HEK293 (cell line): ENCODE data around the gene MLEC.
A peak's percentile ranks its signal among the peaks of the same experiment; 100 is the strongest.
"Not testable (repeated sequence)": the region's sequence is repeated elsewhere in the genome, so short reads cannot be mapped to it uniquely, and the experiment has no call there.

ENCODE experiments used
- CTCF ChIA-PET: fragments of 350-600 bp; formaldehyde crosslinking; extraction: SDS; loops from one replicate; lab custom pipeline; 2021; ENCODE audit warnings: antibody characterized with exemption; lab: Yijun Ruan, JAX
- POLR2A ChIA-PET: fragments of 300-600 bp; formaldehyde crosslinking; extraction: SDS; loops from one replicate; lab custom pipeline; 2020; ENCODE audit warnings: antibody characterized with exemption, inconsistent platforms; lab: Yijun Ruan, JAX
- H3K27ac ChIP-seq: fragments of 200-500 bp; sonication (Bioruptor generic); 2 replicates; pipeline ENCODE4 v1.5.1; 2014; ENCODE audit warnings: low read depth, low read length, control low read depth, inconsistent platforms; ENCODE audit errors: extremely low read depth
- H3K36me3 ChIP-seq, 2 experiments: fragments of 200-500 bp in 1 of 2; sonication (Bioruptor generic) in 1 of 2; 1 replicate in 1 of 2; 2 replicates in 1 of 2; pipeline ENCODE4 v1.5.1; 2014 to 2017; ENCODE audit warnings: inconsistent platforms in 2 of 2, low read length in 2 of 2; ENCODE audit not compliant: control insufficient read depth in 2 of 2, insufficient read depth in 1 of 2
- H3K4me1 ChIP-seq: fragments of 200-500 bp; sonication (Bioruptor generic); 2 replicates; pipeline ENCODE4 v1.5.1; 2014; ENCODE audit warnings: mild to moderate bottlenecking, low read length, inconsistent platforms; ENCODE audit not compliant: control insufficient read depth, insufficient read depth
- H3K4me3 ChIP-seq: 2 replicates; pipeline ENCODE4 v1.5.1; 2011; ENCODE audit warnings: low read depth, mild to moderate bottlenecking, control low read depth, low read length, moderate library complexity
- H3K9me3 ChIP-seq: fragments of 200-500 bp; sonication (Bioruptor generic); 2 replicates; pipeline ENCODE4 v1.5.1; 2014; ENCODE audit warnings: low read depth, low read length, inconsistent platforms; ENCODE audit not compliant: control insufficient read depth, insufficient read depth
- EGR2 ChIP-seq: fragments of 450-650 bp; formaldehyde crosslinking; IDR thresholded peaks from 2 replicates; pipeline ENCODE4 v1.5.1; 2016; ENCODE audit warnings: low read depth, missing biosample characterization, missing genetic modification characterization
- FEZF1 ChIP-seq: fragments of 450-650 bp; formaldehyde crosslinking; IDR thresholded peaks from 2 replicates; pipeline ENCODE4 v1.5.1; 2016; ENCODE audit warnings: missing biosample characterization, missing genetic modification characterization
- KLF1 ChIP-seq: fragments of 450-650 bp; formaldehyde crosslinking; IDR thresholded peaks from 2 replicates; pipeline ENCODE4 v1.5.1; 2016; ENCODE audit warnings: missing biosample characterization, missing genetic modification characterization
- SCRT1 ChIP-seq: fragments of 450-650 bp; formaldehyde crosslinking; IDR thresholded peaks from 2 replicates; pipeline ENCODE4 v1.5.1; 2016; ENCODE audit warnings: missing biosample characterization, missing genetic modification characterization, borderline replicate concordance
- ZBTB1 ChIP-seq: fragments of 450-650 bp; formaldehyde crosslinking; IDR thresholded peaks from 2 replicates; pipeline ENCODE4 v1.5.1; 2016; ENCODE audit warnings: missing biosample characterization, missing genetic modification characterization
- ZFHX2 ChIP-seq: fragments of 450-650 bp; formaldehyde crosslinking; conservative IDR thresholded peaks from 2 replicates; pipeline ENCODE4 v1.5.1; 2016; ENCODE audit warnings: missing biosample characterization, missing genetic modification characterization
- ZNF112 ChIP-seq: fragments of 450-650 bp; formaldehyde crosslinking; IDR thresholded peaks from 2 replicates; pipeline ENCODE4 v1.5.0; 2017; ENCODE audit warnings: missing biosample characterization, missing genetic modification characterization
- ZNF302 ChIP-seq: fragments of 450-650 bp; formaldehyde crosslinking; IDR thresholded peaks from 2 replicates; pipeline ENCODE4 v1.5.1; 2016; ENCODE audit warnings: missing biosample characterization, missing genetic modification characterization, low read depth
- ZNF366 ChIP-seq: fragments of 450-650 bp; formaldehyde crosslinking; conservative IDR thresholded peaks from 2 replicates; pipeline ENCODE4 v1.5.1; 2016; ENCODE audit warnings: missing biosample characterization, missing genetic modification characterization
- ZNF416 ChIP-seq: fragments of 450-650 bp; formaldehyde crosslinking; IDR thresholded peaks from 2 replicates; pipeline ENCODE4 v1.5.1; 2016; ENCODE audit warnings: missing biosample characterization, missing genetic modification characterization
- ZNF596 ChIP-seq: fragments of 450-650 bp; IDR thresholded peaks from 2 replicates; pipeline ENCODE4 v1.5.0; 2018; ENCODE audit warnings: missing biosample characterization, mild to moderate bottlenecking, missing genetic modification characterization, moderate library complexity
- ZNF639 ChIP-seq: fragments of 450-650 bp; formaldehyde crosslinking; IDR thresholded peaks from 2 replicates; pipeline ENCODE4 v1.5.1; 2016; ENCODE audit warnings: missing biosample characterization, missing genetic modification characterization
- TF ChIP-seq, protein P1 (sequence below): fragments of 450-650 bp; formaldehyde crosslinking; IDR thresholded peaks from 2 replicates; pipeline ENCODE4 v1.5.1; 2016; ENCODE audit warnings: missing biosample characterization, missing genetic modification characterization

MLEC gene

GRCh38 chr12:120725659-120726509 lies 38.9 kb downstream of the MLEC start, which contains the start of gene ACADS (continued):
- TF ChIP-seq EGR2 (tag by site-specific recombination) = no peak
- TF ChIP-seq ZNF596 (tag by site-specific recombination) = no peak
- TF ChIP-seq ZNF366 = no peak
- no peak for TF ChIP-seq ZNF302 (tag by site-specific recombination)
- TF ChIP-seq, protein P1, sequence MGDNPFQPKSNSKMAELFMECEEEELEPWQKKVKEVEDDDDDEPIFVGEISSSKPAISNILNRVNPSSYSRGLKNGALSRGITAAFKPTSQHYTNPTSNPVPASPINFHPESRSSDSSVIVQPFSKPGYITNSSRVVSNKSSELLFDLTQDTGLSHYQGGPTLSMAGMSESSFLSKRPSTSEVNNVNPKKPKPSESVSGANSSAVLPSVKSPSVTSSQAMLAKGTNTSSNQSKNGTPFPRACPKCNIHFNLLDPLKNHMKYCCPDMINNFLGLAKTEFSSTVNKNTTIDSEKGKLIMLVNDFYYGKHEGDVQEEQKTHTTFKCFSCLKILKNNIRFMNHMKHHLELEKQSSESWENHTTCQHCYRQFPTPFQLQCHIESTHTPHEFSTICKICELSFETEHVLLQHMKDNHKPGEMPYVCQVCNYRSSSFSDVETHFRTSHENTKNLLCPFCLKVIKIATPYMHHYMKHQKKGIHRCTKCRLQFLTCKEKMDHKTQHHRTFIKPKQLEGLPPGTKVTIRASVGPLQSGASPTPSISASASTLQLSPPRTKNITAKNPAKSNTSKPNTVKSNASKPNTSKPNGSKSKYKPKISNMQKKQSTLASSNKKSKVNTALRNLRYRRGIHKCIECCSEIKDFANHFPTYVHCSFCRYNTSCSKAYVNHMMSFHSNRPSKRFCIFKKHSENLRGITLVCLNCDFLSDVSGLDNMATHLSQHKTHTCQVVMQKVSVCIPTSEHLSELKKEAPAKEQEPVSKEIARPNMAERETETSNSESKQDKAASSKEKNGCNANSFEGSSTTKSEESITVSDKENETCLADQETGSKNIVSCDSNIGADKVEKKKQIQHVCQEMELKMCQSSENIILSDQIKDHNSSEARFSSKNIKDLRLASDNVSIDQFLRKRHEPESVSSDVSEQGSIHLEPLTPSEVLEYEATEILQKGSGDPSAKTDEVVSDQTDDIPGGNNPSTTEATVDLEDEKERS (tag by site-specific recombination) = no peak
- no peak for TF ChIP-seq ZNF416
- TF ChIP-seq ZNF639 (tag by site-specific recombination) = no peak
- TF ChIP-seq, all 188 proteins: peak for 38

DNA sequence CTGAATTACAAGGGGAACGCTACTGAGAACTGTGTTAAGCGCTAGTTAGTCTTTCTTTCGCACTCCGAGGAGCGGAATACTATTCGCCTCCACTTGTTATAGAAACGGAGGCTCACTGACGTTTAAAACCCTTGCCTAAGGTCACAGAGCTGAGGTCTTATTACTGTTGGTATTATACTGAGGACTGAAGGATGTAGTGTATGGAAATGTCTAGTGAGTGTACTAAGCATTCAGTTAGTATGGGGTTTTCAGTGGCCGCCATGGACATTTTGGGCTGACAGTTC lies 39.5 kb downstream of the MLEC start:
- no peaks in the 10 kb centered on the region for H3K9me3 ChIP-seq
- TF ChIP-seq FEZF1 (no peak), SCRT1 (tag by site-specific recombination) (0 out of 2 replicates have a peak, but pooled peaks have one; percentile 1)
- TF ChIP-seq, all 188 proteins: peak for 1
- ChIA-PET POLR2A (no interaction called here), CTCF (no interaction called here)
- no peaks in the 10 kb centered on the region; the same call in none of the 2 replicates for H3K4me1 ChIP-seq
- no peak overlapping the region for H3K27ac ChIP-seq
- peaks cover 22 to 68% of the 10 kb centered on the region in 2 experiments; a peak in 2 of 3 replicates for H3K36me3 ChIP-seq
- peak overlapping the region; percentile 64; the same call in 1 of the 2 replicates for H3K4me3 ChIP-seq

DNA sequence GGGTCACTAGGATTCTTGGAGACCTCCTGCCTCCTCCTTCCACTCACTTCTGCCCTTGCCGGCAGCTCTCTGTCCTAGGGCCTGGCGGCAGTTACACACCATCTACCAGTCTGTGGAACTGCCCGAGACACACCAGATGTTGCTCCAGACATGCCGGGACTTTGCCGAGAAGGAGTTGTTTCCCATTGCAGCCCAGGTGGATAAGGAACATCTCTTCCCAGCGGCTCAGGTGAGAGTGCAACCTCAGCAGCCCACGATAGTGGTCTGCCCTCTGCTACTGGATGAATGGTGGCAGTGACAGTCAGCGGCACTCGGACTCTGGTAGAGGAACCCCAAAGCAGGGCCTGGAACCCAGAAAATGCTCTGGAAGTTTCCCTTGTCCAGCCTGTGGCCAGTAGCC lies 40.0 kb downstream of the MLEC start:
- H3K27ac ChIP-seq = no peak overlapping the region
- H3K4me1 ChIP-seq = no peaks in the 10 kb centered on the region; the same call in none of the 2 replicates
- H3K4me3 ChIP-seq = no peak overlapping the region
- CTCF ChIA-PET = no interaction called here
- H3K9me3 ChIP-seq = no peaks in the 10 kb centered on the region
- POLR2A ChIA-PET = no interaction called here
- peaks cover 22 to 63% of the 10 kb centered on the region in 2 experiments; a peak in 2 of 3 replicates for H3K36me3 ChIP-seq
- TF ChIP-seq ZFHX2 (tag by site-specific recombination) = no peak
- TF ChIP-seq ZBTB1 (tag by site-specific recombination) = no peak
- TF ChIP-seq, protein P1 (tag by site-specific recombination) = no peak
- no peak for TF ChIP-seq KLF1 (tag by site-specific recombination)
- TF ChIP-seq ZNF112 (tag by site-specific recombination) = no peak
- TF ChIP-seq ZNF366 = no peak
- TF ChIP-seq, all 188 proteins: peak for 0

DNA sequence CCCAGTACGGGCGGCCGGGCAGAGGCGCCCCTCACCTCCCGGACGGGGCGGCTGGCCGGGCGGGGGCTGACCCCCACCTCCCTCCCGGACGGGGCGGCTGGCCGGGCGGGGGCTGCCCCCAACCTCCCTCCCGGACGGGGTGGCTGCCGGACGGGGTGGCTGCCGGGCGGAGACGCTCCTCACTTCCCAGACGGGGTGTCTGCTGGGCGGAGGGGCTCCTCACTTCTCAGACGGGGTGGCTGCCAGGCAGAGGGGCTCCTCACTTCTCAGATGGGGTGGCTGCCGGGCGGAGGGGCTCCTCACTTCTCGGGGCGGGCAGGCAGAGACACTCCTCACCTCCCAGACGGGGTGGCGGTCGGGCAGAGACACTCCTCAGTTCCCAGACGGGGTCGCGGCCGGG lies 45.2 kb downstream of the MLEC start:
- H3K4me1 ChIP-seq, POLR2A ChIA-PET, H3K27ac ChIP-seq, H3K4me3 ChIP-seq, H3K9me3 ChIP-seq, CTCF ChIA-PET: not testable (repeated sequence)
- peaks cover 15 to 44% of the 10 kb centered on the region in 2 experiments; a peak in 2 of 3 replicates for H3K36me3 ChIP-seq
